ENCODE data around the gene TIMM13. TPM values are rescaled to one million over a fixed set of nuclear protein-coding genes. Genes with fewer than 3 reads are reported as not detected.
"Not testable (repeated sequence)": the region's sequence is repeated elsewhere in the genome, so short reads cannot be mapped to it uniquely, and the experiment has no call there.

Gene TIMM13
- total RNA-seq, 1 experiment from 2014 or later, result 81.8 TPM

GRCh38 chr19:2475018-2475701 lies 47.8 kb upstream of the TIMM13 start:
- H3K4me1 Mint-ChIP-seq (ENCODE audit: low read depth, unreplicated experiment), result peaks cover 9% of the 10 kb centered on the region
- BruUV-seq (replicated peaks), result no TSS peak
- H3K9me3 Mint-ChIP-seq (ENCODE audit: low read depth, unreplicated experiment), result no peaks in the 10 kb centered on the region
- peak overlapping the region; percentile 42 for H3K27ac Mint-ChIP-seq (ENCODE audit: unreplicated experiment)
- intact Hi-C loops (cut with micrococcal nuclease; ENCODE audit: unreplicated experiment), result loop anchor here (5.0 kb wide), 1 partner anchor 67 kb away; no protein-coding TSS in a partner anchor
- peak; percentile 55 for DNase-seq
- peaks cover 48% of the 10 kb centered on the region for H3K36me3 Mint-ChIP-seq (ENCODE audit: insufficient read depth, unreplicated experiment)
- CTCF ChIA-PET, result interaction anchor here (0.9 to 4.3 kb wide), 4 partner anchors 54 to 162 kb away, joined by 3 to 61 read pairs (median 8); no protein-coding TSS in a partner anchor
- peak overlapping the region; percentile 95 for H3K4me3 Mint-ChIP-seq (ENCODE audit: low read depth, unreplicated experiment)
- no peak for TF ChIP-seq CTCF (IDR thresholded peaks at IDR 0.05; ENCODE audit: unreplicated experiment)
- H3K27me3 Mint-ChIP-seq (ENCODE audit: unreplicated experiment), result peaks cover 11% of the 10 kb centered on the region

GRCh38 chr19:2474232-2475017 lies 47.0 kb upstream of the TIMM13 start:
- H3K27me3 Mint-ChIP-seq (ENCODE audit: unreplicated experiment), result peaks cover 11% of the 10 kb centered on the region
- no peaks in the 10 kb centered on the region for H3K9me3 Mint-ChIP-seq (ENCODE audit: low read depth, unreplicated experiment)
- TF ChIP-seq CTCF (IDR thresholded peaks at IDR 0.05; ENCODE audit: unreplicated experiment), result peak; percentile 78
- peak overlapping the region; percentile 95 for H3K4me3 Mint-ChIP-seq (ENCODE audit: low read depth, unreplicated experiment)
- H3K27ac Mint-ChIP-seq (ENCODE audit: unreplicated experiment), result no peak overlapping the region
- CTCF ChIA-PET, result interaction anchor here (0.6 to 4.3 kb wide), 4 partner anchors 104 to 137 kb away, joined by 3 to 61 read pairs (median 4); no protein-coding TSS in a partner anchor
- peak; percentile 87 for DNase-seq
- intact Hi-C loops (cut with micrococcal nuclease; ENCODE audit: unreplicated experiment), result loop anchor here (5.0 kb wide), 1 partner anchor 68 kb away; no protein-coding TSS in a partner anchor
- no TSS peak for BruUV-seq (replicated peaks)
- peaks cover 16% of the 10 kb centered on the region for H3K4me1 Mint-ChIP-seq (ENCODE audit: low read depth, unreplicated experiment)
- H3K36me3 Mint-ChIP-seq (ENCODE audit: insufficient read depth, unreplicated experiment), result peaks cover 44% of the 10 kb centered on the region

- CTCF ChIA-PET, result interaction anchor here (0.9 to 1.0 kb wide), 2 partner anchors 139 to 144 kb away, joined by 3 to 4 read pairs; no protein-coding TSS in a partner anchor
- H3K36me3 Mint-ChIP-seq (ENCODE audit: insufficient read depth, unreplicated experiment); H3K4me3 Mint-ChIP-seq (ENCODE audit: low read depth, unreplicated experiment); BruUV-seq (replicated peaks); H3K27ac Mint-ChIP-seq (ENCODE audit: unreplicated experiment); DNase-seq; intact Hi-C loops (cut with micrococcal nuclease; ENCODE audit: unreplicated experiment); H3K9me3 Mint-ChIP-seq (ENCODE audit: low read depth, unreplicated experiment); H3K4me1 Mint-ChIP-seq (ENCODE audit: low read depth, unreplicated experiment); H3K27me3 Mint-ChIP-seq (ENCODE audit: unreplicated experiment): not testable (repeated sequence)
These were observed 42.5 kb upstream of the TIMM13 start for GRCh38 chr19:2469915-2470200.

GRCh38 chr19:2469102-2469914 lies 41.9 kb upstream of the TIMM13 start:
- no peak overlapping the region for H3K4me3 Mint-ChIP-seq (ENCODE audit: low read depth, unreplicated experiment)
- H3K27me3 Mint-ChIP-seq (ENCODE audit: unreplicated experiment), result no peaks in the 10 kb centered on the region
- intact Hi-C loops (cut with micrococcal nuclease; ENCODE audit: unreplicated experiment), result no loop called here

More at GRCh38 chr19:2469102-2469914, 41.9 kb upstream of the TIMM13 start:
- CTCF ChIA-PET, result interaction anchor here (0.6 to 1.0 kb wide), 4 partner anchors 54 to 238 kb away, joined by 3 to 5 read pairs (median 4); no protein-coding TSS in a partner anchor
- Mint-ChIP-seq H3K27ac (ENCODE audit: unreplicated experiment) (no peak overlapping the region), H3K4me1 (ENCODE audit: low read depth, unreplicated experiment) (peaks cover 8% of the 10 kb centered on the region), H3K36me3 (ENCODE audit: insufficient read depth, unreplicated experiment) (peaks cover 4% of the 10 kb centered on the region), H3K9me3 (ENCODE audit: low read depth, unreplicated experiment) (no peaks in the 10 kb centered on the region)
- no peak for TF ChIP-seq CTCF (IDR thresholded peaks at IDR 0.05; ENCODE audit: unreplicated experiment)
- BruUV-seq (replicated peaks), result no TSS peak
- DNase-seq, result peak; percentile 24
